Suppressor macrophage (primary cell): ENCODE results near the gene SCN8A.

Experiments
- DNase-seq, 4 experiments: peaks; one replicate each; pipeline ENCODE4 v3.0.0-alpha.2; 2020 to 2022

SCN8A gene

GRCh38 chr12:51672334-51672733 lies 81.3 kb downstream of the SCN8A start:
- DNase-seq, result no peak

GRCh38 chr12:51675071-51675803 lies 84.2 kb downstream of the SCN8A start:
- DNase-seq, result no peak

- no peak for DNase-seq
Measured at GRCh38 chr12:51676875-51677274, 85.8 kb downstream of the SCN8A start.

DNA sequence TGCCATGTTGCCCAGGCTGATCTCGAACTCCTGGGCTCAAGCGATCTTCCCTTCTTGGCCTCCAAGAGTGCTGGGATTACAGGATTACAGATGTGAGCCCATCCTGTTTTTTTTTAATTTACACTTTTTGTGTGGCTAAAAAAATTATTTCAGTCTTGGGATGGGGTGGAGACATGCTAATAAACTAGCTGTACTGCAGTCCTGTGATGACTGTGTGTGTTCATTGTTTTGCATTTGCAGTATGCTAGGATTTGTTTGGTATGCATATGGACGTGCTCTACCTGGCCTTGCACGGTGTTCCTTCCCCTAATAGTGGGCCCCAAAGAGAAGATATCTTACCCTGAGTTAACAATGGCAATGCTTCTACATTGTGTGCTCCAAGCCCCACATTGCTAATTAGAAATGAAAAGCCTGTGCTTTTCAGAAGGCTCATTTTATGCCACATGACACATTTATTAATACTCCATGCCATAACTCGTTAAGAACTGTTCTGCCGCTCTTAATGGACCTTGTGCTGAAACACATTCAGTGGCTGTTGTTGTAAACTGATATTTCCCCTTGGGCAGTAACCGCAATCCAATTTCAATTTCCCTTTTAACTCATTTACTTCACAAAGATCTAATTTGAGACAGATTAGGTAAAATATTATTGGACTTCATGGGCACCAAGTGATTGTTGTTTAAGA lies 86.4 kb downstream of the SCN8A start:
- no peak for DNase-seq

DNA sequence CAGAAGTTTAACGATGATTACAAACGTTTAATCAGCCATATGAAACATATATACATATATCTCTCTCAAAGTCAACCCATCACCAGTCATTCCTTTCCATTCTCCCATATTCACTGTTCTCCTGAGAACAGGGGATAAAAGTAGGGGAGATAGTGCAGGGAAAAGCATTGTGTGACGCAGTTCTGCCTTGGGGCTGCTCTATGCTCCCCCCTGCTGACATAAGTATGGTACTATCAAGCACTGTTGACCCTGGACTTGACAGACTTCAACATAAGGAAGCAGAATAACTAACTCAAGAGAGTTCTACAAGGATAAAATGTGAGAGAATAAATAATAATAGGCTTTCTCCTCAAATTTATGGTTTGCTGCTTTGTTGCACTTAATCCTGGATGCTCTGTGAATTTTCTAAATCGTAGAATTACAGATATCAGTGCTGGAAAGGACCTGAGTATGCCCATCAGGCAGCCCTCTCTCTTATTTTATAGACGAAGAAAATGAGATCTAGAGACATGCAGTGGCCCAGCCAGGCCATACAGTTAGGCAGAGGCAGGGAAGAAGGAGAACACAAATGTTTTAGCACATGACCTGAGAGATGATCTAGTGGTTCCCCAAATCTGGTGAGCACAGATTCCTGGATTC lies 87.2 kb downstream of the SCN8A start:
- DNase-seq, result peak; percentile 54 to 74 (median 66)

- no peak for DNase-seq
Measured at GRCh38 chr12:51682981-51683380, 91.9 kb downstream of the SCN8A start.

- no peak for DNase-seq
Measured at GRCh38 chr12:51683763-51684357, 92.8 kb downstream of the SCN8A start.

DNA sequence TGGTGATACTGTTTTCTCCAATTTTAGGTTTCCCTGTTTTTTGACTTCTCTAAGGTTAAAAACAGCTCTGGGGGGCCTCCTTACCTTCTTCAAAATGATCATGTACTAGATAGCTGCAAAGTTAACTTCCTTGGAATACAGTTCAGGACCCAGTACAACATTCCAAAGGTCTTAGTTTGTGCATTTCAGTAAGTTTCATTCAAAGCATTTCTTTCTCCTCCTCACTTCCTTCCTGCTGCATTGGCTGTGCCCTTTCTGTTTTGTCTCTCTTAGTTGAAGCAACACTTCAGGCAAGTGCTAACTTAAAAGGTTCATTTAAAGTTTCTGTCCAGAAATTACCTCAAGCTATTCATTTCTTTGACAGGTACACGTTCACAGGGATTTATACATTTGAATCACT lies 95.7 kb downstream of the SCN8A start:
- no peak for DNase-seq

DNA sequence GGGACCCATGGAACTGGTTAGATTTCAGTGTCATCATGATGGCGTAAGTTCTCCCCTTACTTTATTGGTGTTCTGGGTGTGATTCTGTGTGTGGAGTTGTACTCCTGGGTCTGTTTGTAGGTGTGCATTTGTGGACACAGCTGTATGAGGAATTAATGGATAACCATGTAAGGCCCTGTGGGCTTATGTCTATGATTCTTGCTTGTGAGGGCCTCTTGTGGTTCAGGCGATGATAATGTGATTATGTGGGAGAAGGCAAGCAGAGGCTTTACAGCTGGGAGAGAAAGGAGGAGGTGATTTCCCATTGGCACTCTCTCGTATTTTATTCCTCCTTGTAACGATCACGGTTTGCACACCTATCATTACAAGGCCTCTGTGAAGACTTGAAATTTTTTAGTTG lies 96.1 kb downstream of the SCN8A start:
- DNase-seq, result no peak

DNA sequence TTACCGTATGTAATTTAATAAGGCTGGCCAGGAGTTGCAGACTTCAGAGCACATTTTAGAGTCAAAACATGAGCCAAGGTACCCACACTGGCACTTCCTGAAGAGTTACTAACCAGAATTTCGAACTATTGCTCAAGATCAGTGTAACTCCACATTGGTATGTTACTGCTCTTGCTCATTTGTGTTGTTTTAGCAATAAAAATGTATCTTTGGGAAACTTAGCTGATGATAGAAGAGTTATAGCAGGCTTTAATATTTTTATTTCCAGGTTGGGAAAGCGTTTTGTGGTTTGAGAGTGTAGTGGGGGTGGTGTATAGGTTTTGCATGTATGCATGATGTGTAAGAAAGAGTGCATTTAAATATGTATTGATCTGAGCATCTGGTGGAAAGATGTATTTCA lies 96.6 kb downstream of the SCN8A start:
- peak in 1 of 4 experiments; percentile 11 for DNase-seq

GRCh38 chr12:51689983-51690382 lies 99.0 kb downstream of the SCN8A start:
- no peak for DNase-seq

GRCh38 chr12:51692016-51692415 lies 101.0 kb downstream of the SCN8A start:
- DNase-seq, result peak in 3 of 4 experiments; percentile 34 to 41 (median 41)

GRCh38 chr12:51693569-51693968 lies 102.5 kb downstream of the SCN8A start:
- DNase-seq, result no peak

- no peak for DNase-seq
Measured at GRCh38 chr12:51694146-51694545, 103.1 kb downstream of the SCN8A start.

GRCh38 chr12:51695241-51696010 lies 104.4 kb downstream of the SCN8A start:
- no peak for DNase-seq

GRCh38 chr12:51699219-51699618 lies 108.2 kb downstream of the SCN8A start:
- no peak for DNase-seq

DNA sequence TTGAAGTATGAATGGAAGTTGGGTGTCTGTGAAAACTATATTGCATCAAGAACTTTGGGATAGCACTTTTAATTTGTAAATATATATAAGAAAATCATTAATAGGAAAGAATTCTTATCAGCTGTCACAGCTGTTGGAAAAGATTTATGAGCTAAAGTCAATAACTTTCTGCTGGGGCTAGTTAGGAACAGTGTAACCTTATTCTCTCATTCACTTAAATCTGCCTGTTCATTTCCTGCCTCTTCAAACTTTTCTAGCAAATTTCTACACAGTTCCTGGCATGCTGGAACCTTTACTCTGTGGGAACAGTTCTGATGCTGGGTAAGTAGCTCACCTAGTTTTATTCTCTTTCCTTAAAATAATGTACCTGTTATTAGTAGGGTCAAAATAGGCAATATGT lies 109.9 kb downstream of the SCN8A start:
- no peak for DNase-seq

DNA sequence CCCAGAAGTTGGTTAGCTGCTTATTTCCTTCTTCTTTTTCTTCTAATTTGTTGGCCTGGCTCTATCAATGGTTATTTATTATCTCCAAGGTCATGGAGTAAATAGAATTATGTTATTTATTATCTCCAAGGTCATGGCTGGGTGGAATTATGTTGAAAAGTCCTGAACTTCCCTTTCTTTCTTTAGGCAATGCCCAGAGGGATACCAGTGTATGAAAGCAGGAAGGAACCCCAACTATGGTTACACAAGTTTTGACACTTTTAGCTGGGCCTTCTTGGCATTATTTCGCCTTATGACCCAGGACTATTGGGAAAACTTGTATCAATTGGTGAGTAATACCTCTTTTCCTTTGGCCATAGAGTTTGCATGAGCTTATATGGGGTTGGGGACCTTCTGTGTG lies 111.6 kb downstream of the SCN8A start:
- DNase-seq, result peak; percentile 55 to 83 (median 66)

DNA sequence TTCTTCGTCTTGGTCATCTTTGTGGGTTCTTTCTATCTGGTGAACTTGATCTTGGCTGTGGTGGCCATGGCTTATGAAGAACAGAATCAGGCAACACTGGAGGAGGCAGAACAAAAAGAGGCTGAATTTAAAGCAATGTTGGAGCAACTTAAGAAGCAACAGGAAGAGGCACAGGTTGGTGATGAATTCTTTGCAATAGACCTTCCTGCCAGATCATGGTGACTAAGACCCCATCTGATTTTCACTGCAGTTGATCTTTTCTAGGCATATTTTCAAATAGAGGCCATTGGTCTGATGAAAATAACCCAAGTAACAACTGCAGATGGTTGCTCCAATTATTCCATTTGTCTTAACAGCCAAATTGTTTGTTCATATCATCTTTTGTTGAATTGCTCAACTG lies 114.4 kb downstream of the SCN8A start:
- no peak for DNase-seq

- DNase-seq, result peak in 1 of 4 experiments; percentile 16
Measured at GRCh38 chr12:51706206-51706605, 115.2 kb downstream of the SCN8A start.

DNA sequence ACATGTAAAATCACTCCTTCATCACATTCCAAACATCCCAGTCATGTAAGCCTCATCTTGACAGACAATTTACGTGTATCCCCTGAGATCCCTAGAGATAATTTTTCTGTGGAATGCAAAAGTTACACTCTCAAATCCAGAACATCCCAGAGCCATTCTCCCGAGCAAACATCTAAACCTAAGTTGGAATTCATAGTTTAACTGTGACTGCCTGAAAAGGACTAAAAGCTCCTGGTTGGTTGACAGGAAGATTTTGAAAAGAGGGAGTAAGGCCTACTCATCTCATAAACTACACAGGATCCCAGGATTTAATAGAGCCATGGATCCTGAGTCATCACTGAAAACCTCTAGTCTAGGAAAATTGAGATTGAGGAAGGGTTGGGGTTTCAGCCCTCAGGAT lies 123.6 kb downstream of the SCN8A start:
- no peak for DNase-seq

- no peak for DNase-seq
Measured at GRCh38 chr12:51717326-51717925, 126.4 kb downstream of the SCN8A start.
